SK-N-SH treated with all-trans-retinoic acid at 6 μM for 48 hours (cell line): ENCODE data around the gene CLECL1.

Experiments
- ATAC-seq: fragments of 200-7000 bp; cut with Tn5 transposase; 3 replicates; pipeline ENCODE4 v1.9.1; 2020; ENCODE audit warnings: mild to moderate bottlenecking, moderate library complexity
- ARNTL ChIP-seq: fragments of 450-650 bp; formaldehyde crosslinking; IDR thresholded peaks from 2 replicates; pipeline ENCODE4 v1.5.0; 2020; ENCODE audit warnings: low read depth, mild to moderate bottlenecking, moderate library complexity, borderline replicate concordance
- BACH2 ChIP-seq: fragments of 250-450 bp; sonication (Bioruptor Pico); IDR thresholded peaks from 2 replicates; pipeline ENCODE4 v1.9.0; 2021; ENCODE audit warnings: mild to moderate bottlenecking, borderline replicate concordance
- CSDC2 ChIP-seq: fragments of 250-450 bp; sonication (Bioruptor Pico); IDR thresholded peaks from 2 replicates; pipeline ENCODE4 v1.5.0; 2020; ENCODE audit warnings: mild to moderate bottlenecking, moderate library complexity
- ESRRG ChIP-seq: fragments of 250-450 bp; sonication (Bioruptor Pico); IDR thresholded peaks from 2 replicates; pipeline ENCODE4 v1.6.1; 2021; ENCODE audit warnings: mild to moderate bottlenecking
- GLIS3 ChIP-seq: fragments of 250-450 bp; sonication (Bioruptor Pico); IDR thresholded peaks from 2 replicates; pipeline ENCODE4 v1.5.0; 2020; ENCODE audit warnings: mild to moderate bottlenecking, moderate library complexity
- ISL1 ChIP-seq: fragments of 250-450 bp; sonication (Bioruptor Pico); IDR thresholded peaks from 2 replicates; pipeline ENCODE4 v2.1.2; 2022; ENCODE audit warnings: mild to moderate bottlenecking, moderate library complexity
- PPARA ChIP-seq: fragments of 250-450 bp; sonication (Bioruptor Pico); IDR thresholded peaks from 2 replicates; pipeline ENCODE4 v1.5.0; 2020; ENCODE audit warnings: mild to moderate bottlenecking, borderline replicate concordance
- RARB ChIP-seq: fragments of 250-450 bp; sonication (Bioruptor Pico); IDR thresholded peaks from 2 replicates; pipeline ENCODE4 v1.8.0; 2021; ENCODE audit warnings: mild to moderate bottlenecking, moderate library complexity
- SNAI2 ChIP-seq: fragments of 250-450 bp; sonication (Bioruptor Pico); IDR thresholded peaks from 2 replicates; pipeline ENCODE4 v1.5.0; 2020; ENCODE audit warnings: mild to moderate bottlenecking, moderate library complexity
- TOX ChIP-seq: fragments of 250-450 bp; sonication (Bioruptor Pico); IDR thresholded peaks from 2 replicates; pipeline ENCODE4 v1.8.0; 2021; ENCODE audit warnings: mild to moderate bottlenecking, moderate library complexity, borderline replicate concordance
- ZC3H10 ChIP-seq: fragments of 250-450 bp; sonication (Bioruptor Pico); IDR thresholded peaks from 2 replicates; pipeline ENCODE4 v1.5.1; 2021; ENCODE audit warnings: mild to moderate bottlenecking, moderate library complexity
- ZFP3 ChIP-seq: fragments of 250-450 bp; sonication (Bioruptor Pico); IDR thresholded peaks from 2 replicates; pipeline ENCODE4 v1.5.0; 2020; ENCODE audit warnings: mild to moderate bottlenecking, moderate library complexity
- ZFP30 ChIP-seq: fragments of 450-650 bp; formaldehyde crosslinking; IDR thresholded peaks from 2 replicates; pipeline ENCODE4 v1.5.0; 2022; ENCODE audit warnings: mild to moderate bottlenecking, moderate library complexity
- ZNF565 ChIP-seq: fragments of 450-650 bp; formaldehyde crosslinking; conservative IDR thresholded peaks from 2 replicates; pipeline ENCODE4 v1.5.0; 2020; ENCODE audit warnings: low read depth, mild to moderate bottlenecking, moderate library complexity
- ZNF70 ChIP-seq: fragments of 450-650 bp; formaldehyde crosslinking; IDR thresholded peaks from 2 replicates; pipeline ENCODE4 v1.5.0; 2020; ENCODE audit warnings: mild to moderate bottlenecking, moderate library complexity
- ZNF8 ChIP-seq: fragments of 450-650 bp; formaldehyde crosslinking; IDR thresholded peaks from 2 replicates; pipeline ENCODE4 v1.5.0; 2020; ENCODE audit warnings: mild to moderate bottlenecking, moderate library complexity
- TF ChIP-seq, protein P1 (sequence below): fragments of 250-450 bp; sonication (Bioruptor Pico); IDR thresholded peaks from 2 replicates; pipeline ENCODE4 v1.8.0; 2020; ENCODE audit warnings: mild to moderate bottlenecking, moderate library complexity, borderline replicate concordance
- TF ChIP-seq, protein P2 (sequence below): fragments of 250-450 bp; sonication (Bioruptor Pico); IDR thresholded peaks from 2 replicates; pipeline ENCODE4 v1.8.0; 2021; ENCODE audit warnings: low read depth, mild to moderate bottlenecking, moderate library complexity, borderline replicate concordance
- TF ChIP-seq, protein P3 (sequence below): fragments of 250-450 bp; sonication (Bioruptor Pico); IDR thresholded peaks from 2 replicates; pipeline ENCODE4 v1.5.1; 2020; ENCODE audit warnings: low read depth, mild to moderate bottlenecking, moderate library complexity
- TF ChIP-seq, protein P4 (sequence below): fragments of 250-450 bp; sonication (Bioruptor Pico); IDR thresholded peaks from 2 replicates; pipeline ENCODE4 v1.5.1; 2021; ENCODE audit warnings: mild to moderate bottlenecking, moderate library complexity
- TF ChIP-seq, protein P5 (sequence below): fragments of 250-450 bp; sonication (Bioruptor Pico); IDR thresholded peaks from 2 replicates; pipeline ENCODE4 v1.5.0; 2020; ENCODE audit warnings: mild to moderate bottlenecking, moderate library complexity

The CLECL1 gene

DNA sequence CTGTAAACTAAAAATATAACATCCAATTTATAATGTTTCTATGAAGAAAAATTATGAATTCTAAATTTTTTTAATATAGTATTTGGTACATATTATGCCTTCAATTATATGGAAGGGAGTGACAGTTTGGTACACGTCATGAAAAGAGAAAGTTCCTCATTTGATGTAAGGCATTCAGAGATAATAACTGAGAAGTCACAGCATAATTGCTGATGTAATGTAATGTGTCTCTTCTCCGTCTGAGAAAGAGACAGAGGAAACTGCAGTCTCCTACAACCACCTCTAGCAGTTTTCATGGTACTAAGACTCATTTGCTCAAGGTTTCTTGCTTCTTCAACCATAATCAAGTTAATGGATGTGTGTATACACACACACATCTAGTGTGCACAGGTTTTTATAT is 30.1 kb upstream of the CLECL1 start:
- no peak for ATAC-seq
- TF ChIP-seq ZFP30 (CRISPR knock-in tag) (no peak), PPARA (no peak), ARNTL (CRISPR knock-in tag) (no peak), TOX (no peak), ZNF8 (no peak), ZC3H10 (CRISPR knock-in tag) (no peak), ESRRG (CRISPR knock-in tag) (no peak), GLIS3 (CRISPR knock-in tag) (no peak), BACH2 (CRISPR knock-in tag) (no peak), SNAI2 (CRISPR knock-in tag) (no peak), ZNF70 (CRISPR knock-in tag) (no peak), ZNF565 (CRISPR knock-in tag) (no peak), ZFP3 (CRISPR knock-in tag) (no peak), CSDC2 (CRISPR knock-in tag) (no peak), RARB (CRISPR knock-in tag) (no peak)
- TF ChIP-seq, protein P1, sequence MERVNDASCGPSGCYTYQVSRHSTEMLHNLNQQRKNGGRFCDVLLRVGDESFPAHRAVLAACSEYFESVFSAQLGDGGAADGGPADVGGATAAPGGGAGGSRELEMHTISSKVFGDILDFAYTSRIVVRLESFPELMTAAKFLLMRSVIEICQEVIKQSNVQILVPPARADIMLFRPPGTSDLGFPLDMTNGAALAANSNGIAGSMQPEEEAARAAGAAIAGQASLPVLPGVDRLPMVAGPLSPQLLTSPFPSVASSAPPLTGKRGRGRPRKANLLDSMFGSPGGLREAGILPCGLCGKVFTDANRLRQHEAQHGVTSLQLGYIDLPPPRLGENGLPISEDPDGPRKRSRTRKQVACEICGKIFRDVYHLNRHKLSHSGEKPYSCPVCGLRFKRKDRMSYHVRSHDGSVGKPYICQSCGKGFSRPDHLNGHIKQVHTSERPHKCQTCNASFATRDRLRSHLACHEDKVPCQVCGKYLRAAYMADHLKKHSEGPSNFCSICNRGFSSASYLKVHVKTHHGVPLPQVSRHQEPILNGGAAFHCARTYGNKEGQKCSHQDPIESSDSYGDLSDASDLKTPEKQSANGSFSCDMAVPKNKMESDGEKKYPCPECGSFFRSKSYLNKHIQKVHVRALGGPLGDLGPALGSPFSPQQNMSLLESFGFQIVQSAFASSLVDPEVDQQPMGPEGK (CRISPR knock-in tag): no peak
- TF ChIP-seq, protein P2, sequence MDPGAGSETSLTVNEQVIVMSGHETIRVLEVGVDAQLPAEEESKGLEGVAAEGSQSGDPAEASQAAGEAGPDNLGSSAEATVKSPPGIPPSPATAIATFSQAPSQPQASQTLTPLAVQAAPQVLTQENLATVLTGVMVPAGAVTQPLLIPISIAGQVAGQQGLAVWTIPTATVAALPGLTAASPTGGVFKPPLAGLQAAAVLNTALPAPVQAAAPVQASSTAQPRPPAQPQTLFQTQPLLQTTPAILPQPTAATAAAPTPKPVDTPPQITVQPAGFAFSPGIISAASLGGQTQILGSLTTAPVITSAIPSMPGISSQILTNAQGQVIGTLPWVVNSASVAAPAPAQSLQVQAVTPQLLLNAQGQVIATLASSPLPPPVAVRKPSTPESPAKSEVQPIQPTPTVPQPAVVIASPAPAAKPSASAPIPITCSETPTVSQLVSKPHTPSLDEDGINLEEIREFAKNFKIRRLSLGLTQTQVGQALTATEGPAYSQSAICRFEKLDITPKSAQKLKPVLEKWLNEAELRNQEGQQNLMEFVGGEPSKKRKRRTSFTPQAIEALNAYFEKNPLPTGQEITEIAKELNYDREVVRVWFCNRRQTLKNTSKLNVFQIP (CRISPR knock-in tag): no peak
- TF ChIP-seq, protein P3, sequence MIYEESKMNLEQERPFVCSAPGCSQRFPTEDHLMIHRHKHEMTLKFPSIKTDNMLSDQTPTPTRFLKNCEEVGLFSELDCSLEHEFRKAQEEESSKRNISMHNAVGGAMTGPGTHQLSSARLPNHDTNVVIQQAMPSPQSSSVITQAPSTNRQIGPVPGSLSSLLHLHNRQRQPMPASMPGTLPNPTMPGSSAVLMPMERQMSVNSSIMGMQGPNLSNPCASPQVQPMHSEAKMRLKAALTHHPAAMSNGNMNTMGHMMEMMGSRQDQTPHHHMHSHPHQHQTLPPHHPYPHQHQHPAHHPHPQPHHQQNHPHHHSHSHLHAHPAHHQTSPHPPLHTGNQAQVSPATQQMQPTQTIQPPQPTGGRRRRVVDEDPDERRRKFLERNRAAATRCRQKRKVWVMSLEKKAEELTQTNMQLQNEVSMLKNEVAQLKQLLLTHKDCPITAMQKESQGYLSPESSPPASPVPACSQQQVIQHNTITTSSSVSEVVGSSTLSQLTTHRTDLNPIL (CRISPR knock-in tag): no peak
- TF ChIP-seq, protein P4, sequence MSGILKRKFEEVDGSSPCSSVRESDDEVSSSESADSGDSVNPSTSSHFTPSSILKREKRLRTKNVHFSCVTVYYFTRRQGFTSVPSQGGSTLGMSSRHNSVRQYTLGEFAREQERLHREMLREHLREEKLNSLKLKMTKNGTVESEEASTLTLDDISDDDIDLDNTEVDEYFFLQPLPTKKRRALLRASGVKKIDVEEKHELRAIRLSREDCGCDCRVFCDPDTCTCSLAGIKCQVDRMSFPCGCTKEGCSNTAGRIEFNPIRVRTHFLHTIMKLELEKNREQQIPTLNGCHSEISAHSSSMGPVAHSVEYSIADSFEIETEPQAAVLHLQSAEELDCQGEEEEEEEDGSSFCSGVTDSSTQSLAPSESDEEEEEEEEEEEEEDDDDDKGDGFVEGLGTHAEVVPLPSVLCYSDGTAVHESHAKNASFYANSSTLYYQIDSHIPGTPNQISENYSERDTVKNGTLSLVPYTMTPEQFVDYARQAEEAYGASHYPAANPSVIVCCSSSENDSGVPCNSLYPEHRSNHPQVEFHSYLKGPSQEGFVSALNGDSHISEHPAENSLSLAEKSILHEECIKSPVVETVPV (CRISPR knock-in tag): no peak
- TF ChIP-seq, protein P5, sequence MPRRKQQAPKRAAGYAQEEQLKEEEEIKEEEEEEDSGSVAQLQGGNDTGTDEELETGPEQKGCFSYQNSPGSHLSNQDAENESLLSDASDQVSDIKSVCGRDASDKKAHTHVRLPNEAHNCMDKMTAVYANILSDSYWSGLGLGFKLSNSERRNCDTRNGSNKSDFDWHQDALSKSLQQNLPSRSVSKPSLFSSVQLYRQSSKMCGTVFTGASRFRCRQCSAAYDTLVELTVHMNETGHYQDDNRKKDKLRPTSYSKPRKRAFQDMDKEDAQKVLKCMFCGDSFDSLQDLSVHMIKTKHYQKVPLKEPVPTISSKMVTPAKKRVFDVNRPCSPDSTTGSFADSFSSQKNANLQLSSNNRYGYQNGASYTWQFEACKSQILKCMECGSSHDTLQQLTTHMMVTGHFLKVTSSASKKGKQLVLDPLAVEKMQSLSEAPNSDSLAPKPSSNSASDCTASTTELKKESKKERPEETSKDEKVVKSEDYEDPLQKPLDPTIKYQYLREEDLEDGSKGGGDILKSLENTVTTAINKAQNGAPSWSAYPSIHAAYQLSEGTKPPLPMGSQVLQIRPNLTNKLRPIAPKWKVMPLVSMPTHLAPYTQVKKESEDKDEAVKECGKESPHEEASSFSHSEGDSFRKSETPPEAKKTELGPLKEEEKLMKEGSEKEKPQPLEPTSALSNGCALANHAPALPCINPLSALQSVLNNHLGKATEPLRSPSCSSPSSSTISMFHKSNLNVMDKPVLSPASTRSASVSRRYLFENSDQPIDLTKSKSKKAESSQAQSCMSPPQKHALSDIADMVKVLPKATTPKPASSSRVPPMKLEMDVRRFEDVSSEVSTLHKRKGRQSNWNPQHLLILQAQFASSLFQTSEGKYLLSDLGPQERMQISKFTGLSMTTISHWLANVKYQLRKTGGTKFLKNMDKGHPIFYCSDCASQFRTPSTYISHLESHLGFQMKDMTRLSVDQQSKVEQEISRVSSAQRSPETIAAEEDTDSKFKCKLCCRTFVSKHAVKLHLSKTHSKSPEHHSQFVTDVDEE (CRISPR knock-in tag): no peak

DNA sequence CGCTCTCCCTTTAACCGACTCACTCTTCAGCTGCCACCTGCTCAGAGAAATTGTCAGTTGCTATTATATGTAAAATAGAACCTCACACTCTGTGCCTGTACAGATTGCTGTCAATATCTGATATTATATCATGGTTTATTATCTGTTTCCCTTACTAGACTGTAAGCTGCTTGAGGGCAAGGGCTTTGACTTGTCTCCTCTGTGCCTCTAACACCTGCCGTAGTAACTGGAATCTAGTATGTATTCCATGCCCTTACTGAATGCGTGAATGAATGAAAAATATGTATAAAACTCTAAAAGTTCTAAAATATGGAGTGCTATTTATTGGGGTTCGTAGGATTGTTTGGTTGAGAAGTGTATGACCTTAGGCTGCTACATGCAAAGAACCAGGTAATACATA is 29.5 kb upstream of the CLECL1 start:
- ATAC-seq: no peak
- TF ChIP-seq ZC3H10 (CRISPR knock-in tag): no peak
- TF ChIP-seq ZFP3 (CRISPR knock-in tag): no peak
- TF ChIP-seq ESRRG (CRISPR knock-in tag): no peak
- no peak for TF ChIP-seq ZNF565 (CRISPR knock-in tag)
- TF ChIP-seq, protein P5 (CRISPR knock-in tag): no peak
- TF ChIP-seq ZNF8: no peak
- TF ChIP-seq, protein P3 (CRISPR knock-in tag): no peak
- no peak for TF ChIP-seq CSDC2 (CRISPR knock-in tag)
- TF ChIP-seq ISL1 (CRISPR knock-in tag): no peak
- TF ChIP-seq PPARA: no peak
- TF ChIP-seq RARB (CRISPR knock-in tag): no peak
- no peak for TF ChIP-seq ZNF70 (CRISPR knock-in tag)
